ENCODE data around the gene GALNT17. TPM values are rescaled to one million over a fixed set of nuclear protein-coding genes. Genes with fewer than 3 reads are reported as not detected.

The GALNT17 gene
- total and polyA plus RNA-seq, 4 donors = 1.3 to 22.4 (median 4.0) TPM

DNA sequence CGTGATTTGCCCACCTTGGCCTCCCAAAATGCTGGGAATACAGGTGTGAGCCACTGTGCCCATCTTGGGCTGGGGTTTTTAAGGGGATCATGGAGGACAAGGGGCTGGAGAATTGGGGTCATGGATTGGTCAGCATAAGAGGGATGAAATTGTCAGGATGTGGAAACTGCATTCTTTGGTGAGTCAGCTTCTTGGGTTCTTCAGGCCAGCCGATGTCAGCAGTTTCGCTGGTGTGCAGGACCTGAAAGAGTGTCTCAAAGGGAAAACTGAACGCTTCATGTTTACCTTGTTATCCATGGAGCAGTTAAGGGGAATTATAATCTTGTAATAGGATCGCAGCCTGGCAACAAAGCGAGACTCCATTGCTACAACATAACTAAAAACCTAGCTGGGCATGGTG, 13.0 kb downstream of the GALNT17 start:
- no peaks in the 10 kb centered on the region for H3K27me3 ChIP-seq (ENCODE audit: control insufficient read depth in 1 of 2, insufficient read depth in 2 of 2, low read length in 1 of 2)
- peaks cover 0 to 4% of the 10 kb centered on the region in 2 donors for H3K36me3 ChIP-seq (ENCODE audit: control insufficient read depth in 1 of 2, insufficient read depth in 2 of 2, low read length in 1 of 2)
- no peaks in the 10 kb centered on the region for H3K4me1 ChIP-seq (ENCODE audit: control insufficient read depth in 1 of 2, insufficient read depth in 2 of 2, low read length in 2 of 2)
- 87 to 97% methylated on average over 6 of the region's 6 CpGs for WGBS, 2 donors
- no peaks in the 10 kb centered on the region for H3K9me3 ChIP-seq (ENCODE audit: control insufficient read depth, low read length)
- H3K27ac ChIP-seq (ENCODE audit: low read depth in 1 of 2, low read length in 2 of 2) = no peak overlapping the region
- H3K4me3 ChIP-seq (ENCODE audit: low read length in 2 of 2) = no peak overlapping the region
- intact Hi-C loops (cut with DNase I) = no loop called here
- ATAC-seq (ENCODE audit: low FRiP score) (no peak), DNase-seq (no peak)

DNA sequence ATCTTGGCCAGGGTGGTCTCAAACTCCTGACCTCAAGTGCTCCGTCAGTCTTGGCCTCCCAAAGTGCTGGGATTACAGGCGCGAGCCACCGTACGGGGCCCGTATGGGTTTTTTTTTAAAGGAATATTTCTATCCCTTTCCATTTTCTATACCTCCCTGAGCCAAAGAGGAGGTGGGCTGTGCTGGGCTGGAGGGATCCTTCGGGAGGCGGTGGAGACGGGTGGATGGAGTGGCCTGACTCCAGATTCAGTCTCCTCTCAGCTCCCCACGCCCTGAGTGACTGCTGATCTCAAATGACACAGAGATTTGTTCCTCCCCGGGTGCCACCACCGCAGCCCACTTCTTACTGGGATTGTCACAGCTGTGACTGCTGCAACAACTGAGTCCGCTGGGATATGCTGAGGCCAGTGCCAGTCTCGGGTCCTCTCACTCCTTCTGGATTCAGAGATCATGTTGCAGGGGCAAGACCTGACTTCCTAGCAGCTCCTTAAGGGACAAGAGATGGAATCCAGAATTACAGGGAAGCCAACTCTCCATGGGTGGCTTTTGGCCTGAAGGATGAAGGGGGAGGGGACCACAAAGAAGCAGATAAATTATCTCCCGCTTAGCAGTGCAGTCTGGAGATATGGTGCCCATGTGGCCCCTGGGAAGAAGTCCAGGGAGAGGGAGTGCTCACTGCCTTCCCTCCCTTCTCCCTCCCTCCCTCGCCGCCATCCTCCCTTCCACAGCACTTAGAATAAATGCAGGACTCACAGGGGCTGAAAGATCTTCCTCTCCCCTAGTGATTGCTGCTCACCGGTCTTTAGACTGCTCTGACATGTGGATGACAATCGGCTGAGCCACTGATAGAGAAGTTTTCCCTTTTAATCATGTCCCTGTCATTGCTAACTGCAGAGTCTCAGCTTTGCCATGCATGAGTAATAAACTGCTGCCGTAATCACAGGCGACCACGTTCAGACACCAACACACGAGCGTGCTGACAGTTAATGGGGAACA, 14.3 kb downstream of the GALNT17 start:
- WGBS, 2 donors = 65 to 68% methylated on average over 24 of the region's 24 CpGs
- H3K27ac ChIP-seq (ENCODE audit: low read depth in 1 of 2, low read length in 2 of 2) = no peak overlapping the region
- H3K4me3 ChIP-seq (ENCODE audit: low read length in 2 of 2) = no peak overlapping the region
- no peak for ATAC-seq (ENCODE audit: low FRiP score)
- no peaks in the 10 kb centered on the region for H3K36me3 ChIP-seq (ENCODE audit: control insufficient read depth in 1 of 2, insufficient read depth in 2 of 2, low read length in 1 of 2)
- H3K4me1 ChIP-seq (ENCODE audit: control insufficient read depth in 1 of 2, insufficient read depth in 2 of 2, low read length in 2 of 2) = no peaks in the 10 kb centered on the region
- no peaks in the 10 kb centered on the region for H3K9me3 ChIP-seq (ENCODE audit: control insufficient read depth, low read length)
- DNase-seq = no peak
- intact Hi-C loops (cut with DNase I) = no loop called here
- no peaks in the 10 kb centered on the region for H3K27me3 ChIP-seq (ENCODE audit: control insufficient read depth in 1 of 2, insufficient read depth in 2 of 2, low read length in 1 of 2)

DNA sequence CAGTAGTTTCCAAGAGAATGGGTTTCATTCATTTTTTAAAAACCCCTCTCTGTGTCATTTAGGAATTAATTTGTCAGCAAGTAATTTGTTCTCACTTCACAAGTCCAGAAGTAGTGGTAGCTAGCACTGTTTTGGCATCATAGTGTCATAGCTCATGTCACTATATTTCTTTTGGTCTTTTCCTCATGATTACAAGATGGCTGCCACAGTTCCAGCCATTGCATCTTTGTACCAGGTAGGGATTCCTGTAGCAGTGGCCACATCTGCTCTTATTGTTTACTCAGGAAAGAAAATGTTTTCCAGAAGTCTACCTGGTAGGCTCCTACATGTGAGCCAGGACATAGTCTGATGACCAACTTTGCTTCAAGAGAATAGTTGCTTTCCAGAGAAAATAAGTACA, 16.2 kb downstream of the GALNT17 start:
- H3K9me3 ChIP-seq (ENCODE audit: control insufficient read depth, low read length) = no peaks in the 10 kb centered on the region
- no peaks in the 10 kb centered on the region for H3K27me3 ChIP-seq (ENCODE audit: control insufficient read depth in 1 of 2, insufficient read depth in 2 of 2, low read length in 1 of 2)
- H3K4me3 ChIP-seq (ENCODE audit: low read length in 2 of 2) = no peak overlapping the region
- no peaks in the 10 kb centered on the region for H3K4me1 ChIP-seq (ENCODE audit: control insufficient read depth in 1 of 2, insufficient read depth in 2 of 2, low read length in 2 of 2)
- no peak overlapping the region for H3K27ac ChIP-seq (ENCODE audit: low read depth in 1 of 2, low read length in 2 of 2)
- ATAC-seq (ENCODE audit: low FRiP score) (no peak), DNase-seq (no peak)
- intact Hi-C loops (cut with DNase I) = no loop called here
- H3K36me3 ChIP-seq (ENCODE audit: control insufficient read depth in 1 of 2, insufficient read depth in 2 of 2, low read length in 1 of 2) = no peaks in the 10 kb centered on the region

DNA sequence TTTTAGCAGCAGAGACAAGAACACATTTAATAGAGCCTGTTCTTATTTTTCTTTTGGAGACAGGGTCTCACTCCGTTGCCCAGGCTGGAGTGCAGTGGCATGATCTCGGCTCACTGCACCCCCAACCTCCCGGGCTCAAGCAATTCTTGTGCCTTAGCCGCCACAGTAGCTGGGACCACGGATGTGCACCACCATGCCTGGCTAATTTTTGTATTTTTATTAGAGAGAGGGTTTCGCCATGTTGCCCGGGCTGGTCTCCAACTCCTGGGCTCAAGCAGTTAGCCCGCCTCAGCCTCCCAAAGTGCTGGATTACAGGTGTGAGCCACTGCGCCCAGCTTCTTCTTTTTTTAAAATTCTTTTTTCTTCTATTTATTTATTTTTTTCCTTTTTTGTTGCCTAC, 23.3 kb downstream of the GALNT17 start:
- 90 to 95% methylated on average over 9 of the region's 9 CpGs for WGBS, 2 donors
- Histone ChIP-seq H3K4me3 (ENCODE audit: low read length in 2 of 2) (no peak overlapping the region), H3K36me3 (ENCODE audit: control insufficient read depth in 1 of 2, insufficient read depth in 2 of 2, low read length in 1 of 2) (no peaks in the 10 kb centered on the region), H3K9me3 (ENCODE audit: control insufficient read depth, low read length) (no peaks in the 10 kb centered on the region), H3K4me1 (ENCODE audit: control insufficient read depth in 1 of 2, insufficient read depth in 2 of 2, low read length in 2 of 2) (no peaks in the 10 kb centered on the region), H3K27me3 (ENCODE audit: control insufficient read depth in 1 of 2, insufficient read depth in 2 of 2, low read length in 1 of 2) (no peaks in the 10 kb centered on the region), H3K27ac (ENCODE audit: low read depth in 1 of 2, low read length in 2 of 2) (no peak overlapping the region)
- ATAC-seq (ENCODE audit: low FRiP score) = no peak
- DNase-seq = no peak
- intact Hi-C loops (cut with DNase I) = no loop called here

DNA sequence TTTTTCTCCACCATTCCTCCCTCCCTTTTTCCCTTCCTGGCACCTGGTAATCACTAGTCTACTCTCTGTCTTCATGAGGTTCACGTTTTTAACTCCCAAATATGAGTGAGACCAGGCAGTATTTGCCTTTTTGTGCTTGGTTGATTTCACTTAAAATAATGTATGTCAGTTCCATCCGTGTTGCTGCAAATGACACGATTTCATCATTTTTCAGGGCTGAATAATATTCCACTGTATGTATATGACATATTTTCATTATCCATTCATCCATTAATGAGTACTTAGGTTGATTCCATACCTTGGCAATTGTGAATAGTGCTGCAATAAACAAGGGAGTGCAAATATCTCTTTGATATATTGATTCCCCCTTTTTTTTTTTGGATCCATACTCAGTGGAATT, 25.8 kb downstream of the GALNT17 start:
- H3K27ac ChIP-seq (ENCODE audit: low read depth in 1 of 2, low read length in 2 of 2) = no peak overlapping the region
- H3K4me1 ChIP-seq (ENCODE audit: control insufficient read depth in 1 of 2, insufficient read depth in 2 of 2, low read length in 2 of 2) = no peaks in the 10 kb centered on the region
- DNase-seq (no peak), ATAC-seq (ENCODE audit: low FRiP score) (no peak)
- H3K27me3 ChIP-seq (ENCODE audit: control insufficient read depth in 1 of 2, insufficient read depth in 2 of 2, low read length in 1 of 2) = no peaks in the 10 kb centered on the region
- H3K36me3 ChIP-seq (ENCODE audit: control insufficient read depth in 1 of 2, insufficient read depth in 2 of 2, low read length in 1 of 2) = no peaks in the 10 kb centered on the region
- no peaks in the 10 kb centered on the region for H3K9me3 ChIP-seq (ENCODE audit: control insufficient read depth, low read length)
- 88 to 92% methylated on average over 3 of the region's 3 CpGs for WGBS, 2 donors
- H3K4me3 ChIP-seq (ENCODE audit: low read length in 2 of 2) = no peak overlapping the region
- intact Hi-C loops (cut with DNase I) = no loop called here

DNA sequence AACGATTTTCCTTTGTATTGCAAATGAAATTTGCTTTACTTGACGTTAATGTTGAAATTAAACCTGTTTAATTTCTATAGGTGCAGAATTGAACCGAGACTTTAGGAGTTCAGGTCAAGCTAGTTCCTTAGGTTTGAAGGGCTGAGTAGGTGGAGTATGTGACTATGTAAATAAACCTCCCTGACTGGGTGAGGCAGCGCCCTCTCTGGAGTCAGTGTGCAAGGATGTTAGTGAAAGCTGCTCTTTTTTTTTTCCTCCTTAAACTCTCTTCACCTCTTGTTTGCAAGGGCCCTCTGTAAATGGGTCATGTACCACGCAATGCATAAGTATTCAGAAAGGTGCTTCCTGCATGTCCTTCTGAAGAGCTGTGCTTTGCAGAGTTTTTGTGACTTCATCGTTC, 33.8 kb downstream of the GALNT17 start:
- WGBS, 2 donors = 84 to 85% methylated on average over 6 of the region's 6 CpGs
- intact Hi-C loops (cut with DNase I) = no loop called here
- Histone ChIP-seq H3K27ac (ENCODE audit: low read depth in 1 of 2, low read length in 2 of 2) (no peak overlapping the region), H3K27me3 (ENCODE audit: control insufficient read depth in 1 of 2, insufficient read depth in 2 of 2, low read length in 1 of 2) (no peaks in the 10 kb centered on the region), H3K4me3 (ENCODE audit: low read length in 2 of 2) (no peak overlapping the region), H3K36me3 (ENCODE audit: control insufficient read depth in 1 of 2, insufficient read depth in 2 of 2, low read length in 1 of 2) (no peaks in the 10 kb centered on the region), H3K9me3 (ENCODE audit: control insufficient read depth, low read length) (no peaks in the 10 kb centered on the region), H3K4me1 (ENCODE audit: control insufficient read depth in 1 of 2, insufficient read depth in 2 of 2, low read length in 2 of 2) (peaks cover 0 to 1% of the 10 kb centered on the region in 2 donors)
- DNase-seq (no peak), ATAC-seq (ENCODE audit: low FRiP score) (no peak)

DNA sequence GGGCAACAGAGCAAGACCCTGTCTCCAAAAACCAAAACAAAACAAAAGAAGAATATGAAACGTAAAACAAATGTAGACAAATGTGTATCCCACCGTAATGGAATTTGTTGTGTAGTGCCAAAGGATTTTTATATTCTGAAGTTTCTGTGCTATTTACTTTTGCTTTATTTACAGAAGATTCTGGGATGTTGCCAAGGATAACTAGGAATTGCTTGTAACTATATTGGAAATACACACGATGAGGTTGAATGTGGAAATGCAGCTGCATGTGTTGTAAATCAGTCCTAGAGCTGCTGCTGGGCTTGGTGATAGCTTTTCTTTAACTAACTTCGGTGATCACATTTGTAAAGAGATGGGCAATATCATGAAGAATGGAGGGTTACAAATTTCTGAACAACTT, 39.5 kb downstream of the GALNT17 start:
- Histone ChIP-seq H3K36me3 (ENCODE audit: control insufficient read depth in 1 of 2, insufficient read depth in 2 of 2, low read length in 1 of 2) (no peaks in the 10 kb centered on the region), H3K4me3 (ENCODE audit: low read length in 2 of 2) (no peak overlapping the region), H3K9me3 (ENCODE audit: control insufficient read depth, low read length) (peaks cover 2% of the 10 kb centered on the region), H3K4me1 (ENCODE audit: control insufficient read depth in 1 of 2, insufficient read depth in 2 of 2, low read length in 2 of 2) (no peaks in the 10 kb centered on the region), H3K27ac (ENCODE audit: low read depth in 1 of 2, low read length in 2 of 2) (no peak overlapping the region), H3K27me3 (ENCODE audit: control insufficient read depth in 1 of 2, insufficient read depth in 2 of 2, low read length in 1 of 2) (no peaks in the 10 kb centered on the region)
- no peak for DNase-seq
- ATAC-seq (ENCODE audit: low FRiP score) = no peak
- 35 to 41% methylated on average over 4 of the region's 4 CpGs for WGBS, 2 donors
- intact Hi-C loops (cut with DNase I) = no loop called here

DNA sequence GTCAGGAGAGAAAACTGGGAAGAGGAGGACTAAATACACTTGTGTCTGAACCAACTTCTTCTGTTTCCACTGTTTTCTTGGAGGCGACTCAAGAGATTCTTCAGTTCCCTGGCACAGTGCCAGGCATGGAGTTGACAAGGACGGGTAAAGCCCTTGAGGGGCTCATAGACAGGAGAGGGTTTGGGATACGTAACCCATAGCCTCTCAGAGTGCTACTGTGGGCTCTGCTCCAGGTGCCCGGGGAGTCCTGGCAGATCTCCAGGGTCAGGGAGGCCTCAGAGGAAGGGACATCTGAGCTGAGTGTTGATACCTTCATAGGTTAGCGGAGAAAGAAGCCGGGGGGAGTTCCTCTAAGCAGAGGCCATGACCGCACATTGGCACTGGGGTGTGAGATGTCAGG, 42.0 kb downstream of the GALNT17 start:
- 73 to 76% methylated on average over 7 of the region's 7 CpGs for WGBS, 2 donors
- ATAC-seq (ENCODE audit: low FRiP score) = no peak
- DNase-seq = no peak
- intact Hi-C loops (cut with DNase I) = no loop called here
- Histone ChIP-seq H3K27me3 (ENCODE audit: control insufficient read depth in 1 of 2, insufficient read depth in 2 of 2, low read length in 1 of 2) (no peaks in the 10 kb centered on the region), H3K36me3 (ENCODE audit: control insufficient read depth in 1 of 2, insufficient read depth in 2 of 2, low read length in 1 of 2) (no peaks in the 10 kb centered on the region), H3K4me3 (ENCODE audit: low read length in 2 of 2) (no peak overlapping the region), H3K9me3 (ENCODE audit: control insufficient read depth, low read length) (peaks cover 3% of the 10 kb centered on the region), H3K27ac (ENCODE audit: low read depth in 1 of 2, low read length in 2 of 2) (no peak overlapping the region), H3K4me1 (ENCODE audit: control insufficient read depth in 1 of 2, insufficient read depth in 2 of 2, low read length in 2 of 2) (no peaks in the 10 kb centered on the region)

DNA sequence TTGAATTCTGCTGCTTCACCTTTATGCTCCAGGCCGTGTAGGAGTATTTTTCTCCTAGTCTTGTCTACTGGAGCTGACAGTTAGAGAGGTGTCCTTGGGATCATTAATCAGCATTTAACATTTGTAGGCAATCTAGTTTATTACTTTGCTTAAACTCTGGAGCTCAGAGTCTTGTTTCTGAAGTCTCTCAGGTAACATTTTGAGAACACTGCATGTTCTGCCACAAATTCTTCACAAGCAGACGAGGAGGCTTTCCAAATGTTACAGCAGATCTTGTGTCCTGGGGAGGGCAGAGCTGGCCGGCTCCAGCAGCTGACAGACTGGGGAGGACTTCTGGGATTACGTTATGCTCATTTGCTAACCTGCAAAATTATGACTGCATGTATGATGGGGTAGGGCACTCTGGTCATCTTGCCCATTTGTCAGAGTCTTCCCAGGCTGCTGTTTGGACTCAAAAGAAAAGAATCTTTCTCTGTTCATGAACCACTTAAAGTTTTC, 50.5 kb downstream of the GALNT17 start:
- H3K4me3 ChIP-seq (ENCODE audit: low read length in 2 of 2) = no peak overlapping the region
- H3K27ac ChIP-seq (ENCODE audit: low read depth in 1 of 2, low read length in 2 of 2) = no peak overlapping the region
- H3K27me3 ChIP-seq (ENCODE audit: control insufficient read depth in 1 of 2, insufficient read depth in 2 of 2, low read length in 1 of 2) = no peaks in the 10 kb centered on the region
- intact Hi-C loops (cut with DNase I) = no loop called here
- no peaks in the 10 kb centered on the region for H3K4me1 ChIP-seq (ENCODE audit: control insufficient read depth in 1 of 2, insufficient read depth in 2 of 2, low read length in 2 of 2)
- DNase-seq (no peak), ATAC-seq (ENCODE audit: low FRiP score) (no peak)
- no peaks in the 10 kb centered on the region for H3K36me3 ChIP-seq (ENCODE audit: control insufficient read depth in 1 of 2, insufficient read depth in 2 of 2, low read length in 1 of 2)
- 53 to 61% methylated on average over 4 of the region's 4 CpGs for WGBS, 2 donors
- H3K9me3 ChIP-seq (ENCODE audit: control insufficient read depth, low read length) = peaks cover 1% of the 10 kb centered on the region
